HL-60 (cell line): ENCODE measurements around the gene DGAT2L6.

Source experiments
- CTCF ChIP-seq: IDR thresholded peaks from one replicate; pipeline ENCODE4 v1.5.1; 2011; ENCODE audit warnings: low read length, control low read depth, inconsistent platforms; ENCODE audit not compliant: insufficient read depth
- GABPA ChIP-seq: IDR thresholded peaks from 2 replicates; pipeline ENCODE4 v1.6.1; 2012; ENCODE audit warnings: low read depth
- POLR2AphosphoS5 ChIP-seq: IDR thresholded peaks from 2 replicates; pipeline ENCODE4 v1.6.1; 2012; ENCODE audit warnings: low read depth
- REST ChIP-seq: IDR thresholded peaks from 2 replicates; pipeline ENCODE4 v1.6.1; 2012; ENCODE audit warnings: low read depth; ENCODE audit not compliant: insufficient replicate concordance
- SPI1 ChIP-seq: IDR thresholded peaks from 2 replicates; pipeline ENCODE4 v1.6.1; 2012; ENCODE audit warnings: low read depth, mild to moderate bottlenecking, borderline replicate concordance

- TF ChIP-seq CTCF (no peak), POLR2AphosphoS5 (no peak), SPI1 (no peak), REST (no peak), GABPA (no peak)
These were observed 8.8 kb upstream of the DGAT2L6 start for GRCh38 chrX:70168238-70169188.
